Head of caudate nucleus (tissue), 42 donors: Measurements from ENCODE around the gene GH1.
"Not testable (repeated sequence)": the region's sequence is repeated elsewhere in the genome, so short reads cannot be mapped to it uniquely, and the experiment has no call there.

Experiments
- DNase-seq, 42 donors: peaks; one replicate each; pipeline versions ENCODE4 v3.0.0 to v3.0.0-alpha.2; 2020 to 2021; ENCODE audit warnings: mixed read lengths in 7 of 42
- intact Hi-C: fragments of 100-400 bp; cut with DNase I; formaldehyde crosslinking; loops from one replicate; pipeline ENCODE4 v1.15.0; 2022

Gene GH1

DNA sequence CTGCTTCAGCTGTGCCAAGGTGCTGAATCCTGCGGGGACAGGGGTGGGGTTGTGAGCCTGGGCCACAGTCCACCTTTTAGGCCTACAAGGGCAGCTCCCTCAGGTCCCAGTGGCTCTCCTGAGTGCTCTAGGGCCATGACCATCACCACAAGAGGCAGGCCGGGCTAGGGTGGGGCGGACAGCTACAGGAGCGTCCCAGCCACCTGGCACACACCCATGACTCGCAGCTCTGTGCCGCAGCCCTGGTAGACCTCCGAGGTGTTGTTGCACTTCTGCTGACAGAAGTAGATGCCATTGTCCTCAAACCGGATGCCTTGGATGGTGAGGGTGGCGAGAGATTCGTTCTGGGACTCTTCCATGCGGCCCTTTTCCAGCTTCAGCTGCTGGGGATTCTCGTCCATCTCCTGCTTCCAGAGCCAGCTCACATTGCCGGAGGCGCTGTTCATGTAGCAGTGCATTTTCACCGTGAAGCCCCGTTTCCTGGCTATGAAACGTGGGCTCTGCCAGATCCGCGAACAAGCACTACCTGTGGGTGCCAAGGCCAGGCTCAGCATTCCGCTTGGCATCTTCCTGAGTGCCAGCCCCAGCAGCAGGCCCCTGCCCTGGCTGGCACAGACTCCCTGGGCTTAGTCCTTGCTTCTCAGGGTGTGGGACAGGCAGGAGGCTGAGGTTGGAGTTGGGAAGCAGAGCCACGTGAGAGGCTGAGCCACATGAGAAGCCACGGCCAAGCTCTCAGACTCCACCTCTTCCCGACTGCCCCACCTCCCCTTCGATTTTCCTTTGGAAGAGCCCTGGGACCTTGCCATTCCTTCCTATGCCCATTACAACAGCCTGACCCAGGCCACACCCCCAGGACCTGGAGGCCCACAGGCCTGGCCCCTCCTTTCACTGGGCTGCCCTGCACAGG, 11.5 kb upstream of the GH1 start:
- DNase-seq: no peak

DNA sequence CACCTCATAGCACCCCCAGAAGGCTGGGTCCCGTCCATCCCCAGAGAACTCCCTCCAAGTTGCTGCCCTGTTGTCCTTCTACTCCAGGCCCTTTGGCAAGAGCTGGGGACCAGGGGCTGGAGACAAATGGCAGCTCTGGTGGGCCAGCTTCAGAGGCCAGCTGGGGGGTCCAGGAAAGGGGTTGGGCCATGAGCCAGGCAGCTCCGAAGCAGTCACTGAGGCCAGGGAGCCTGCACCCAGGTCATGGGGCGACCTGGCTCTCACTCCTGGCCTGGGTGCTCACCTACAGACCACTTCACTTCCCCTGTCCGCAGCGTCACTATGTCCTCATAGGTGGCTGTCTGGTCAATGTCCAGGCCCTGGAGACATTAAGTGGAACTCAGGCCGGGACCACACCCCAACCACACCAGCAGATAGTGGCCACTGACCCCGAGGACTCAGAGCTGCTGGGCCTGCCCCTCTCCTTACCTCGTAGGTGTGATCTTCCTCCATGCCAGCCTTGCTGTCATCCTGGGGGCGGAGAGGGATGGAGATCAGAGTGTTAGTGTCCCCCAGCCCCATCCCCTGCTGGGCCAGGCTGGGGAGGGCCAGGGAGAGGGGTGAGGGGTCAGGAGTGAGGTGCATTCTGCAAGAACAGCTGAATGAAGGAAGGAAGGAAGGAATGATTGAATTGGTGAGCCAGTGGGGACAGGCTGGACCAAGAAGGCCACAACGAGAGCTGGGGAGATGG, 10.5 kb upstream of the GH1 start:
- DNase-seq: no peak

More for the DNA sequence above, 11.5 kb upstream of the GH1 start:
- intact Hi-C loops: no loop called here

DNA sequence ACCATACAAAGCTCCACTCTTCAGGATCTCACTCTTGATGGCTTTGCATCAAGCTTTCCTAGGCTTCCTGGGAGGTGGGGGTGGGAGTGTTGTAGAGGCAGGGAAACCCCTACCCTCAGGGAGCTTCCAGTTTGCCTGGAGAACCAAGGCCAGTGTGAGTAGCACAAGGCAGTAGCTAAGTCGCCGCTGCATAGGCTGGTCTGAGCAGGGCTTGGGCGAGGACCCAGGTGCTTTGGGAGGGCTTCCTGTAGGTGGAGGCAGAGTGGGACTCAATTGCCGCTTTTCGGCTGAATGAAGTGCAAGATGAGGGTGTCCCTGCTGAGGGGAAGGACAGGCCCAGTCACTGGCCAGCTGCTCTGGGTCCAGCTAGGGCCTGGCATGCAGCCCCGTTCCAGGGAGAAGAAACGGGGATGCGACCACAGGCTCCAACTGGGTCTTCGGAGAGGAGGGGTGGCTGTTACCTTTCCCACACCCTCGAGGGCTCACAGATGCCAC, 9.6 kb upstream of the GH1 start:
- no peak for DNase-seq
- intact Hi-C loops: no loop called here

More for the DNA sequence above, 10.5 kb upstream of the GH1 start:
- intact Hi-C loops: no loop called here

GRCh38 chr17:63927464-63928171, 9.0 kb upstream of the GH1 start:
- intact Hi-C loops: no loop called here
- no peak for DNase-seq

- intact Hi-C loops: no loop called here
- DNase-seq: no peak
Observed at GRCh38 chr17:63926164-63926563, 7.5 kb upstream of the GH1 start.

GRCh38 chr17:63925615-63926014, 7.0 kb upstream of the GH1 start:
- DNase-seq: no peak
- intact Hi-C loops: no loop called here

DNA sequence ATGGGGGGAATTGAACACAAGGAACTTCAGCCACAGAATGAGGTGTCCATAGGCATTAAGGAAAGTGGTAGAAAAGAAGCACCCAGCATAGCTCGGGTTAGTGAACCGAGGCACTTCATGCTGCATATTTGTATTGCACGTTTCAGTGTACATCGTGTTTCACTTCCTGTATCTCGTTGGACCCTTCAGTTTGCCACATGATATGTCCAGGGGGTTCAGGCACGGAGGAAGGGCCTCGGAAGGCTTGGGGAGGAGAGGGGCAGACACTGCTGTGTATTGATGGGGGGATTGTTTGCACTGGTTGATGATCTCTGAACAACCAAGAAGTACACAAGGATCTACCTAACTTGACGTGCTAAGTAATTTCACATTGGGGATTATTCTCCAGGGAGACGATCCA, 3.8 kb upstream of the GH1 start:
- intact Hi-C loops, DNase-seq: not testable (repeated sequence)

GRCh38 chr17:63920779-63921178, 2.1 kb upstream of the GH1 start:
- intact Hi-C loops, DNase-seq: not testable (repeated sequence)

- intact Hi-C loops, DNase-seq: not testable (repeated sequence)
Observed at GRCh38 chr17:63920050-63920449, 1.4 kb upstream of the GH1 start.

- intact Hi-C loops: loop anchor here (10.0 kb wide), 1 partner anchor 215 kb away; the partner anchor contains the start of gene ERN1
- DNase-seq: peak in 39 of 42 donors; percentile 8 to 80 (median 56)
Observed at GRCh38 chr17:63919311-63919723, 678 bp upstream of the GH1 start.

GRCh38 chr17:63918305-63918704, 334 bp downstream of the GH1 start:
- no peak for DNase-seq
- intact Hi-C loops: loop anchor here (10.0 kb wide), 1 partner anchor 216 kb away; the partner anchor contains the start of gene ERN1

GRCh38 chr17:63917646-63918045, 993 bp downstream of the GH1 start:
- DNase-seq: no peak
- intact Hi-C loops: loop anchor here (10.0 kb wide), 1 partner anchor 217 kb away; the partner anchor contains the start of gene ERN1

GRCh38 chr17:63917206-63917605, 1.4 kb downstream of the GH1 start:
- intact Hi-C loops: loop anchor here (10.0 kb wide), 1 partner anchor 218 kb away; the partner anchor contains the start of gene ERN1
- not testable (repeated sequence) for DNase-seq

GRCh38 chr17:63916566-63917185, 2.0 kb downstream of the GH1 start:
- DNase-seq: no peak
- intact Hi-C loops: loop anchor here (10.0 kb wide), 1 partner anchor 218 kb away; the partner anchor contains the start of gene ERN1

- not testable (repeated sequence) for DNase-seq
- intact Hi-C loops: loop anchor here (10.0 kb wide), 1 partner anchor 219 kb away; the partner anchor contains the start of gene ERN1
Observed at GRCh38 chr17:63915753-63916152, 2.9 kb downstream of the GH1 start.

GRCh38 chr17:63914471-63914870, 4.2 kb downstream of the GH1 start:
- no peak for DNase-seq
- intact Hi-C loops: loop anchor here (10.0 kb wide), 1 partner anchor 220 kb away; the partner anchor contains the start of gene ERN1

DNA sequence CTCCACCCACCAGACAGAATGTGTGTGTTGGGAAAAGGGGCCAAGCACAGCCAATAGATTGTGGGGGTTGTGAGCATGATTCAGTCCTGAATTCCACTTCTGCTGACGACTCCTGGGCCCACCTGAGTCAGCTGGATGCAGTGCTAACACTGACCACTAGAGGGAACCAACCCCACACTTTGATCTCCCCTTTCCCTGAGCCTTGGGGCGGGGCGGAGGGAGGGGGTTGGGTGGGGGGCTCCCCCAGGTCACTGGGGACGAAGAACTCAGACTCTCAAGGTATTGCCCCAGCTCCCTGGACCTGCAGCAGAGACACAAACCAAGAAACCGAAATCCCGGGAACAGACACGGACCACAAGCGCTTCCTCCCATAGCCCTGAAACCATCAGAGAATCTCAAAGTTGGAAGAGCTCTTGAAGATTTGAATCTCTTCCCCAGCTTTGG, 7.0 kb downstream of the GH1 start:
- DNase-seq: peak in 29 of 42 donors; percentile 11 to 74 (median 46)
- intact Hi-C loops: loop anchor here (10.0 kb wide), 1 partner anchor 223 kb away; the partner anchor contains the start of gene ERN1

DNA sequence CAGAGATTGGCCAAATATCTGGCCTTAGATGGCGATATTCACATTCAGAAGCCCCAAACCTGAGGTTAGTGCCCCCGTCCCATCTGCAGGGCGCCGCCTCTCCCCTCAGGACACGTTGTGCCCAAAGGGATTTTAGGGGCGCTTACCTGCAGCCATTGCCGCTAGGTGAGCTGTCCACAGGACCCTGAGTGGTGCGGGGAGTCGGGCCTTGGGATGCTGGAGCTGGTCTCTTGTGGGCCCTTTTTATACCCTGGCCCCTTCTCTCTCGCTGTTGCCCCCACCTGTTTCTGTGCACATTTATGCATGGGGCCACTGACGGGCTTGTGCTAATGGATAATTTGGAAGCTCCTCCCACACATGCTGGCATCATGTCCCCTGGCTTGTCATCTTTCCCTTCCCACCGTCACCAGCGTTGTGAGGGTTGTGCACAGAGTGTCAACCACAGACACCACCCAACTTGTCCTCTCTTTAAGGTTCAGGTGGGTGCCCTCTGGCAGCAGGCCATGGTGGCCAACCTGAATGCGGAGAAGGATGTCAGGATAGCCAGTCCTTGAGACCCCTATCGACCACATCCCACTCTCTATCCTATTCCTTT, 7.5 kb downstream of the GH1 start, which contains the start of gene CSHL1:
Gene CSHL1 (minus strand): TSS at position 218 of the 595 bp plus-strand sequence. CDS start 62 bp downstream, at position 156.
- peak in 1 of 42 donors; percentile 28 for DNase-seq
- intact Hi-C loops: loop anchor here (10.0 kb wide), 1 partner anchor 224 kb away; the partner anchor contains the start of gene ERN1
